Forelimb muscle (tissue), 1 donor: ENCODE data around the gene CTSC. TPM values are rescaled to one million over a fixed set of nuclear protein-coding genes. Genes with fewer than 3 reads are reported as not detected.
A peak's percentile ranks its signal among the peaks of the same experiment; 100 is the strongest.
"Not testable (repeated sequence)": the region's sequence is repeated elsewhere in the genome, so short reads cannot be mapped to it uniquely, and the experiment has no call there.

Experiments
- DNase-seq: peaks from one replicate; pipeline ENCODE4 v3.0.0-alpha.2; 2013; ENCODE audit warnings: low read depth
- polyA plus RNA-seq: library from polyadenylated mRNA; unstranded; fragments of 120-200 nt; gene quantifications from one replicate; pipeline ENCODE4 v1.2.1, GENCODE V29; 2013; ENCODE audit not compliant: insufficient read length

CTSC gene
- polyA plus RNA-seq, 1 donor = 26.1 TPM

- no peak for DNase-seq
Measured at GRCh38 chr11:88353386-88353785, 15.8 kb upstream of the CTSC start.

DNA sequence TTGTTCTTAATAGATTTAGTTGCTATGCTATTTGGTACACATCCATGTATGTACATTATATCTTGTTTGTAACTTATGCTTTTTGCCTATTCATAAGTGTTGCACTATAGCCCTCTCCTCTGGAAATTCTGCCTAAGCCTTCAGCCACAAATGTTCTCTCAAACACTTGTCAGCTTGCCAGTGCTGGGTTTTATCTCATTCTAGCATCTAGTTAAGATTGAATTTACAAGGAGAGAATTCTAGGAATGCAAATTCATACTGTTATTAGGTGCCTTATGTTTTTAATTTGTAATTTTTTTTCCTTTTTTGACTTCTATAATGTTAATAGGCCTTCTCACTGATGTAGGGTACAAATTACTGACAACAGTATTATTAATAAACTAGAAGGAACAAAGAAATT, 14.6 kb upstream of the CTSC start:
- DNase-seq = no peak

DNA sequence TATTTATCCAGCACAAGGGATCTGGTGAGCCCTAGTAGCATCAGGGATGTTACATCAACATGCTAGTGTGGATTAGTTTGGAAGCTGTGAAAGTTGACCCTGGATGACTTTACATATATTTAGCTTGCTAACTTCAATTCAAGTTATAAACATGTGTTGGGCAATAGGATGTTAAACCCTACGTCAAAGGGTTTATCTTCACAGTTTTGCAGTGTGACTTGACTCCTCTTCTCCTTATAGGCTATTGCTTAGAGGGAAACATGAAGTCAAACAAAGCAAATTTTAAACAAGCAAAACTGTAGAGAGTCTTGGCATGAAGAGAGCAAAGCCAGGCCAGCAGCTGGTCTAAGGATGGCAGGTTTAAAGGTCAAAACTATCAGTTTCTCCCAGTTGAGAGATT, 11.3 kb upstream of the CTSC start:
- DNase-seq = no peak

DNA sequence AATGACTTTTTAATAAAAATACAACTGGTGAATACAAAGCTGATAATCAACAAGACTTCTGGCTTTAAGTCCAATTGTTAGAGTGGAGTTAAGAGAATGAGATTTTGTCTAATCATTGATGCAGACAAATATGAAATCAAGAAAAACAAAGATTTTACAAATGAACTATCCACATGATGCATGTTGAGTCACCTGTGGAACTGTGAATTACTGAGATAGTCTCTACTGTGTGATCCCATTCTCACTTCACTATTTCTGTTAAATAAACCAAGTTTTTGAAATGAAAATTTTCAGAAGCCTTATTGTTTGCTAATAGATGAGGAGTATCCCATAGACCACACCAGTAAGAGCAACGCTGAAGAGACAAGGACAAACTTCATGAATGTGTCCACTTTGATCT, 8.4 kb upstream of the CTSC start:
- DNase-seq = no peak

DNA sequence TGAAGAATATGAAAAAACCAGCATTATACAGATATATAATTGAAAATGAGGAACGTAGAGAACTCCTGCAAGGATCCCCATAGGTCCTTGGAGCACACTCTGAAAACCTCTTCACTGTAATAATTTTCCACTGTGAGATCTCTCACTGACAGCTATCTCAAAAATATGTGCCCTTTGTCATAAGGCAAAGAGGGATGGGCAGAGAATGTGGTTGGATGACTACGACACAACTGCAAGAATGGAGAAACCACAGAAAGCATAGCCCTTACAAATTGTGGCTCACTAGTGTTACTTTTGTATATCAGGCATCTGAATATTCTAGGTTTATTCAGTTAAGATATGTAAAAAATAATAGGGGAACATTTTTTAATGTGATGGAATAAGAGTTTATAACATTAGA, 7.9 kb upstream of the CTSC start:
- DNase-seq = no peak

- DNase-seq = no peak
Measured at GRCh38 chr11:88344869-88345268, 7.3 kb upstream of the CTSC start.

DNA sequence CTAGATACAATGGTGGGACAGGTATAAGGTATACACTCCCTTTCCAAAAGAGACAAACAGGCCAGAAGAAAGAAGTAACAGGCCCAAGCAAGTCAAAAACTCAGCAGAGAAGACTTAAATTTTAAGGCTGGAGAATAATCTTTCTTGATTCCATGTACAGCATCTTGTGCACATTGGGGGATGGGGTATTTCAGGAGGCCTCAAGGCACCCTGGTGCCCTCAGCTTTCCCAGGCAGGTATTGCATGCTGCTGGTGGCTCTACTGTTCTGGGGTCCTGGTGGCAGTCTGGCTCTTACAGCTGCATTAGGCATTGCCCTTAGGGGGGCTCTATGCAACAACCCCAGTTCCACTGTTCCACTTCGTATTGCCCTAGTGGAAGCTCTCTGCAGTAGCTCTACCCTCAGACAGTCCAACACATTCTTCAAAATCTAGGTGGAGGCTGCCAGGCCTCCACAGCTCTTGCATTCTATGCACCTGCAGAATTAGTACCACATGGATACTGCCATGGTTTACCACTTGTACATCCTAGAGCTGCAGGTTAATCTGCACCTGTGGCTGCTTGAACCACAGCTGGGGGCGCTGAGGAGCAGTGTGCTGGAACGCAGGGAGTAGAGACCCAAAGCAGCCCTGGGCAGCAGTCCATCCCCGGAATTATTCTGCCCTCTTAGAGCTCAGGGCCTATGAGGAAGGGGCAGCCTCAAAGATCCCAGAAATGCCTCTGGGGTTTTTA, 4.2 kb upstream of the CTSC start:
- no peak for DNase-seq

- no peak for DNase-seq
Measured at GRCh38 chr11:88340366-88340935, 2.9 kb upstream of the CTSC start.

DNA sequence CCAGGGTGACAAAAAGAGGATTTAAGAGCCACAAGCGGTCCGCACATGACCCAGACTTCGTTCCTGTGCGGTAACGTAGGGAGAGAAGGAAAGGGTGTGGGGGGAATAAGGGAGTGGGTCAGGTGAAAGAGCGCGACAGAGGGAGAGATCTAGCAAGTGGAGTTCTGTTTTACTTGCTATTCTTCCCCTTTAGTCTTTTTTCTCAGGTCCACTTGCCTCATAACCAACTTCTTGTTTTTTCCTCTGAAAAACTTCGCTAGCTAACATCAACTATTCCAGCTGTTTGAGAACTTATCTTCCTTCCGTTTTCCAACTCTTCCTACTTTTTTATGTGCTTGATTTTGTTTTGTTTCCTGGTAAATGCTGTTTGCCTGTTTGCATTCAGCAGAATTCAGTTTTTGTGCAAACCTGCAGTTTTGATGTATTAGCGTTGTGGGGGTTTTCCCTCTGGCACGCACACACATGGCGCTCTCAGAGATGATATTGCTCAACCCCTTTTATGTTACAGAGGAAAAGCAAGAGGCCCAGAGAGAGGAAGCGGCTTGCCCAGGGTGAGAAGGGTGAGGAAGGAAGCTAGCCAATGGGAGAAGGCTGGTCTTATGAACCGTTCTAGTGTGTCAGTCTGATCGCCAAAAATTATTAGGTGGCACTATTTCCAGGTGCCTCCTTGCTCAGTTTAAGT, 592 bp upstream of the CTSC start:
- no peak for DNase-seq

DNA sequence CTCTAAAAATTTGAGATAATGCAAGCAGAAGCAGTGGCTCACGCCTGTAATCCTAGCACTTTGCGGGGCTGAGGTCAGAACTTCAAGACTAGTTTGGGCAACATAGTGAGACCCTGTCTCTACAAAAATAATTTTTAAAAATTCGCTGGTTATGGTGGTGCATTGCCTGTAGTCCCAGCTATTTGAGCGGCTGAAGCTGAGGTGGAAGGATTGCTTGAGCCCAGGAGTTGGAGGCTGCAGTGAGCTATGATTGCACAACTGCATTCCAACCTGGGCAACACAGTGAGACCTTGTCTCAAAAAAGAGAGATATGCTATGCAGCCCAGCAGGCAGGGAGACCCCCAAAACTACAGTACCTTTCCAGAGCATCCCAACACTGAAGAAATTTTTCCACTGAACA, 2.3 kb downstream of the CTSC start:
- no peak for DNase-seq

GRCh38 chr11:88333862-88334261, 3.7 kb downstream of the CTSC start:
- no peak for DNase-seq

- DNase-seq = no peak
Measured at GRCh38 chr11:88332851-88333250, 4.7 kb downstream of the CTSC start.

DNA sequence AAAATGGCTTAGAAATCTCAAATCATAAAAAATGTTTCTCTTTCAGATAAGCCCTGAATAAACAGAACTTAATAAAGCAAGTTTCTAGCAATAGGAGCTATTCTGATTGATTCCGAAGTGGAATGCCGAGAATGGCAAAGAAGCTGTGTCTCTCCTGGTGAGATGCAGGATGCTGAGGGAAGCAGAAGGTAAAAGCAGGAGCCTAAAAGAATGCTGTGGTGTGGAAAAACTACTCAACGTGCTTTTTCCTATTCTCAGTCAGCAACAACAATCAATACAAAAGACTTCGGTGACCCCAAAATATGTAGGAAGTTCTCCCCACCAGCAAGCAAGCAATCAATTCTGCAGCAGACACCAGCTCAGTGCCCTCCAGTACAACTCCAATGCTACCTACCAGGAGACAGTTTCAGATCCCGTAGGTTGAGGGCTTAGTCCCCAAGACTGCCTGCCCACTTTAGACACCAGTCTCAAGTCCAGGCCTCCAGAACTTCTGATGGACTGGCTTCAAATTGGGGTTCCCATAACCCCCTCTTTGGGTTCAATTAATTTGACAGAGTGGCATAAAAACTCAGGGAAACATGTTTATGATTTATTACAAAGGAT, 6.6 kb downstream of the CTSC start:
- DNase-seq = no peak

- no peak for DNase-seq
Measured at GRCh38 chr11:88329563-88330250, 7.8 kb downstream of the CTSC start.

DNA sequence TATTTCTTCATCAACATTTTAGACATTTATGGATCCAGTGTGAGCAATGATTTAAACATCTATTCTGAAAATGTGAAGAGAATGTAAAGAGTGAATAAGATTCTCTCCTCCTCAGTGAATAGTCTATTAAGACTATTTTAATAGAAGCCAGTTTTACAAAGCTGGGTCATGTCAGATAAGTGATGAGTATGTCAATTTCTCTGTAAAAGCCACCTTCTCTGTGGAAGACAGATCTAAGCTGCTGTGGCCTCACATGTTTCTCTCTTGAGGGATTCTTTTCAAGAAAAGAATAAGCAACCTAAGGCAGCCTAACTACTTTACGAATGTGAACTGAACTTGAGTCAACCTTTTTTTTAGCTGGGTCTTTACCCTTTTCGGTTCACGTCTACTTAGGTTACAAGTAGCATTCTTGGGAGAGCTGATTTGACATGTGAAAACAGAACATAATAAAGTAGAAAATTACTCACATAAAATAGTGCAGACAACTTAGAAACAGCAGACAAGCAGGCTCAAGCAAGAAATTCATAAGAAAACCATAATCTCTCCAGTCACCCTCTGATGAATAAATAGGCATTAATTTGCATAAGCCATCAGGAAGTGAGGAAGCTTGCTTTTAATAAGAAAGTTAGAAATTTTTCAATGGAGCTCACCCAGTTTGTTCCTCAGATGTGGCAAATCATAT, 9.9 kb downstream of the CTSC start:
- DNase-seq = no peak

GRCh38 chr11:88327061-88327460, 10.5 kb downstream of the CTSC start:
- DNase-seq = no peak

- no peak for DNase-seq
Measured at GRCh38 chr11:88326099-88326498, 11.4 kb downstream of the CTSC start.

GRCh38 chr11:88324562-88325345, 12.8 kb downstream of the CTSC start:
- no peak for DNase-seq

DNA sequence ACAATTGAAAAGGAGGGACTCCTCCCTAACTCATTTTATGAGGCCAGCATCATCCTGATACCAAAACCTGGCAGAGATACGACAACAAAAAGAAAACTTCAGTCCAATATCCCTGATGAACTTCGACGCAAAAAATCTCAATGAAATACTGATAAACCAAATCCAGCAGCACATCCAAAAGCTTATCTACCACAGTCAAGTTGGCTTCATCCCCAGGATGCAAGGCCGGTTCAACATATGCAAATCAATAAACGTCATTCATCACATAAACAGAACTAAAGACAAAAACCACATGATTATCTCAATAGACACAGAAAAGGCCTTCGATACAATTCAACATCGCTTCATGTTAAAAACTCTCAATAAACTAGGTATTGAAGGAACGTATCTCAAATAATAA, 14.7 kb downstream of the CTSC start:
- not testable (repeated sequence) for DNase-seq

GRCh38 chr11:88321412-88321811, 16.1 kb downstream of the CTSC start:
- DNase-seq = not testable (repeated sequence)

DNA sequence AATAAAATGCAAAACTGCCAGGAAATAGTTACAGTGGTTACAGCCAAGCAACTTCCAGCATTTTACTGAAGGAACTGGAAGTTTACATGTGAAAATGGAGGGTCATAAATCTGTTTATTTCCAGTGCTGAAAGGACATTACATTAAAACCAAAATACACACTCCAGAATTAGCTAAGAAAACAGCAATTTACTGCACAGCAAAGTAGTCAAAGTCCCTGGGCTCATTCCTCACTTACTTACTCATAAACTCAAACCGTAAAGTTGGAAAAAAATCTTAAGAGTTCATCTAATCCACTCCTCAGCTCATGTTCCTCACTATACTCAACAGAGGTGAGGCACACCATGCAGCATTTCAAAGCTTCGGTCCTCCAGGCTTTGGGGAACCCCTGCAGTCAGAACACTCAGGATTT, 17.4 kb downstream of the CTSC start:
- peak; percentile 77 for DNase-seq
